ENCODE results near the gene EPC1.

DNA sequence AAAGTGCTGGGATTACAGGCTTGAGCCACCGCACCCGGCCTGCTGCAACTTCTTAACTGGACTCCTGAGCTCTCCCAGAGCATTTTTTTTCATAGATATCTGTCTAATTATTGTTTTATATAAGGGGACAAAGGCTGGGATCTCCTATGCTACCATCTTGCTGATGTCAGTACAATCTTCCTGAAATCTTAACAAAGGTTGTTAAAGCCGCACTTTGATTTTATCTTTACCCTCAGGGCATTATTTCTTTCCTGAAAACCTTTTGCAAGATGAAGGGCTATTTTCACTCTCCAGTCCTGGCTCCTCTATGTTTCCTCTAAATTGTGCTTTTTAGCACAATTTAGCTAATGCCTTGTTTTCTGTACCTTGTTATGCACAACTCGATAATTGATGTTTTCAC is 102.9 kb downstream of the EPC1 start:
- TF ChIP-seq, protein P1, sequence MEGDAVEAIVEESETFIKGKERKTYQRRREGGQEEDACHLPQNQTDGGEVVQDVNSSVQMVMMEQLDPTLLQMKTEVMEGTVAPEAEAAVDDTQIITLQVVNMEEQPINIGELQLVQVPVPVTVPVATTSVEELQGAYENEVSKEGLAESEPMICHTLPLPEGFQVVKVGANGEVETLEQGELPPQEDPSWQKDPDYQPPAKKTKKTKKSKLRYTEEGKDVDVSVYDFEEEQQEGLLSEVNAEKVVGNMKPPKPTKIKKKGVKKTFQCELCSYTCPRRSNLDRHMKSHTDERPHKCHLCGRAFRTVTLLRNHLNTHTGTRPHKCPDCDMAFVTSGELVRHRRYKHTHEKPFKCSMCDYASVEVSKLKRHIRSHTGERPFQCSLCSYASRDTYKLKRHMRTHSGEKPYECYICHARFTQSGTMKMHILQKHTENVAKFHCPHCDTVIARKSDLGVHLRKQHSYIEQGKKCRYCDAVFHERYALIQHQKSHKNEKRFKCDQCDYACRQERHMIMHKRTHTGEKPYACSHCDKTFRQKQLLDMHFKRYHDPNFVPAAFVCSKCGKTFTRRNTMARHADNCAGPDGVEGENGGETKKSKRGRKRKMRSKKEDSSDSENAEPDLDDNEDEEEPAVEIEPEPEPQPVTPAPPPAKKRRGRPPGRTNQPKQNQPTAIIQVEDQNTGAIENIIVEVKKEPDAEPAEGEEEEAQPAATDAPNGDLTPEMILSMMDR (optimal IDR thresholded peaks at IDR 0.05 in 1 of 3, IDR thresholded peaks at IDR 0.05 in 1 of 3, conservative IDR thresholded peaks at IDR 0.05 in 1 of 3; ENCODE audit: extremely low read depth in 1 of 3, insufficient read depth in 2 of 3, low read length in 3 of 3): no peak
- TF ChIP-seq EZH2 (IDR thresholded peaks at IDR 0.05; ENCODE audit: low read length): no peak
